HG02759 (cell line): ENCODE measurements around the gene TUT1.
"Not testable (repeated sequence)": the region's sequence is repeated elsewhere in the genome, so short reads cannot be mapped to it uniquely, and the experiment has no call there.

Source experiments
- ATAC-seq: cut with Tn5 transposase; IDR thresholded peaks from one replicate; pipeline ENCODE4 v1.9.1; 2021; ENCODE audit warnings: mild to moderate bottlenecking, moderate library complexity; ENCODE audit not compliant: unreplicated experiment

TUT1 gene

DNA sequence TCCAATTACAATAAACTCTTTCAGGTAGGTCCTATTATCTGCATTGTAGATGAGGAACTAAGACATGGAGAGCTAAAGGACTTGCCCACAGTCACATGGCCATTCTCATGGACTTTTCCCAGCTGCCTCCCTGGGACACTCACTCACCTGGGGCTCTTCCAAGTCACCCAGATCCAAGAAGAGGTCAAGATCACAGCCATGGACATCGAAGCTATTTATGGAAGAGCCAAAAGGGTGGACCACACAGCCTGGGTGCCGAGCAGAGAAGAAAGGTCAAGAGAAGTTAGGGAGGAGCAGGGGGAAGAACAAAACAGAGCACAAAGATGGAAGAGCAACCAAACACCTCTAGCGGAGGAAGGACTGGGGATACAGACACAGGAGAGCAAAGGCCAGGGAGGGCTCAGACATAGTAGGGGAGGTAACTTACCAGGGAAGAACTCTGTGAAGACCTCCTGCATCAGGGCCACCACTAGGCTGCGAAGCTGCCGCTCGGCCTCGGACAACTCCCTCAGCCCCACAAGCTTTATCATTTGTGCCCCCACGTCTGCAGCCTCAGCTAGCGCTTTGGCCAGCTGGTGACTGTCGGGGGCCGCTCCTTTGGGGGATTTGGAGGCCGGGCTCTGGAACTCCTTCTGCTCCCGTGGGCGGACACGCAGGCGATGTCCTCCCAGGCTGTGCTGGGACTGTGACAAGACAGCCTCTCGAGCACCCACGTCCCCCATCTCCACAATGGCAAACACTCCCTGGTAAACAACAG is 10.2 kb downstream of the TUT1 start:
- no peak for ATAC-seq

DNA sequence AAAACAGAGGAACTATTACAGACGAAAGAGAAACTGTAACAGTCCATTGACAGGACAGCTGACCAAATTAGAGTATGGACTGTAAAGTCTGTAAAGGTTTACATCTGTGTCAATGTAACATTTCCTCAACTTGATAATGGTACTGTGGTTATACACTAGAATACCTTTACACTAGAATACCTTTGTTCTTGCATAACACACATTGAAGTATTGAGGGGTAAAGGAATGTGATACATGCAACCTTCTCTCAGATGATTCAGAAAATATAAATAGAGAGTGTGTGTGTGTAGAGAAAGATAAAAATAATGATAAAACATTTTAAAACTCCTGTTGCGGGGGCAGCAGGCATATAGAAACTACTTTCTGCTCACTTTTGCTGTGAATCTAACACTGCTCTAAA is 12.1 kb downstream of the TUT1 start:
- ATAC-seq: no peak

DNA sequence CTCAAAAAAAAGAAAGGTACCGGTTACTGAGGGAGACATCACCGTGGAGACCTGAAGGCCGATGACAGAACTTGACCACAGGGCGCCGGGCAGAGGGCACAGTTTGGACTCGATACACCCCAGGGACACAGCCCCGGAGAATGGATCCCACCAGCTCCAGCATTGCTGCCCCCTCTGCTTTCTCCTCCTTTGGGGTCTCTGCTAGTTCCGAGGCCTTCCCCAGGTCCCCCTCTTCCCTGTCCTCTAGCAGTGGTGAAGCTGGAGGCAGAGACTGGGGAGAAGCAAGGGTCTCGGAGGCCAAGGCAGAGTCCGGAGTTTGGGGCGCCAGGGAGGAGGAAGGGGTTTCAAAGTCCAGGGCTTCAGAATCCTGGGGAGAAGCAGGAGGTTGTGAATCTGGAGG is 12.8 kb downstream of the TUT1 start:
- no peak for ATAC-seq

DNA sequence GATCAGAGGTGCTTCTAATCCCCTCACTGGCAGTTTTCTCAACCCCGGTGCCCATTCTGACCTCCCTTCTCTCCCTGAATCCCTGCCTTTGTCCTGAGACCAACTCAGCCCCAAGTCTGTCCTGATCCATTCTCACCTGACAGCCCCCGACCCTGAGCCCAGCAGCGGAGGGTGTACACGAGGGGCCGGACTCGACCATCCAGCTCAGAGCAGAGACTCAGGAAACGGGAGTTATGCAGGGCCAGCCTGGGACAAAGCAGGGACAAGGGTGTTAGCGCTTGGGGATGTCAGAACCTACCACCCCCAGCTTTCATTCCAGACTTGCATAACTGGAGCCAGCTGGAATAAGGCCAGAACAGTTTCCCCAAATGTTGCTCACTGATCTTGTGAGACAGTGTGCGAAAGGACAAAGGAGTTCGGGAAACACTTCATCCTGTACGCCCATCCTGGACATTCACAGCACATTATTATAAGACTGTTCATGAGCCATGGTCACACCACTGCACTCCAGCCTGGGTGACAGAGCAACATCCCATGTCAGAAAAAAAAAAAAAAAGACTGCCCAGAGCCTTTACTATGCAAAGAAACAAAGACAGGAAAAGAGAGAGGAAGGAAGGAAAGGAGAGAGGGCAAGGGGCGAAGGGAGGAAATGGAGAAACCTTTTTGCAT is 14.1 kb downstream of the TUT1 start:
- ATAC-seq: no peak

DNA sequence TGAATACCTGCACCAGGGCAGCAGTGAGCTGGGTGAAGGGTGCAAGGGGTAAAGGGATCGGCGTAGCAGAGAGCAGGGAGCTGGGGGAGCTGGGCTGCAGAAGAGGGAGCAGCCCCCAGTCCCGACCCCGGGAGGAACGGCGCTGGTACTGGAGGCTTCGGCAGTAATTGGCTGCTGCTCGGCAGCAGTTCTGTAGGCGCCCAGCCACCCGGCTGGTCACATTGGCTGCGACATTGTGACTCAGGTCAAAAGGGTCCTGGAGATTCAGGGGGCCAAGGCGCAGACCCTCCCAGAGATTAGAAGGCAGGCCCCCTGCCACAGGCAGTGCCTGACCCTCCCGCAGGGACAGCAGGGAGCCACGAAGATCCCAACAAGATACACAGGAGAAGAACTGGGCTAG is 15.5 kb downstream of the TUT1 start:
- no peak for ATAC-seq

DNA sequence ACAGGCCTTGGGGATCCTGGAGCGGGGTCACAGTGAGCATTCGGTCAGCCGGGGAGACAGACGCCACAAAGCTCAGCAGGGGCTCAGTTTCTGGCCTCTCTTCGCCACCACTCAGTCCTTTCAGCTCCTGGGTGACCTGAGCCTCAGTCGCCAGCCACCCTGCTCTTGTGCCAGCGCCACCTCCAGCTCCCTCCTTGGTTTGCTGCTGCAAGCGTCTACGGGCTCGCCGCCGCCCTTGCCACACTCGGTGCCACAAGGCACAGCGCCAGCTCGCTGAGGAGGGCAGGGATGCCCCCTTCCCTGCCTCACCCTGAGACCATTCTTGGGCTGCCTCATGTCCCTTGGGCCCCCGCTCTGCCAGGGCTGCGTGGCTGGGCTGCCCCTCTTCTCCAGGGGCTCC is 16.2 kb downstream of the TUT1 start:
- ATAC-seq: no peak

DNA sequence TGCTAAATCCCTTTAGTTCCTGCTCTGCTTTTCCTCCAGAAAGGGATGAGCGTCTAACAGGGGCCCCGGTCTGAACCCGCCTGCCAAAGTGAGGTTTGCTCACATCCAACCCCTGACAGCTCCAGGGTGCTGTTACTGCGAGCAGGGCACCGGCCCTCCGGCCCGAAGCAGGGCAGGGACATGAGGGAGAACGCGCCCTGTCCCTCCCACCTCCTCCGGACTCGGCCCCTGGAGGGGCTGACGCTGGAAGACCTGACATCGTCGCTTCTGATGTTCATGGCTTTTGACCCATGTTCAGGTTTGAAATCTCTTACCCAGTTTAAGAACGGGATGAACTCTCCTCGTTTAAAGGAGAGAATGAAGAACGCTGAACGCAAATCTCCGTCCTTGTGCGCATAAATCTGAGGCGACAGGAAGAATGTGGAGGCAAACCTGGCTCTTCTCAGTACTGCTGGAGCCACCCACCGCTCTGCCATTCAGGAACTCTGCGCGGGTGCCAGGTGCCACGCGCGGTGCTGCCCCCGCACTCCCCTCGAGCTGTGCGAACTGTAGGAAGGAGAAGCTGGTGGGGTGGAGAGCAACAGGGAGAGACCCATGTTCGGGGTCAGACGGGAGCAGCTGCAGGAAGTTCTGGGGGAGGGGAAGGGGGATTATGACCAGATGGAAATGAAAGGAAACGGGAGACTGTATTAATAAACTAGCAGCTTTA is 16.8 kb downstream of the TUT1 start:
- peak; percentile 1 for ATAC-seq

DNA sequence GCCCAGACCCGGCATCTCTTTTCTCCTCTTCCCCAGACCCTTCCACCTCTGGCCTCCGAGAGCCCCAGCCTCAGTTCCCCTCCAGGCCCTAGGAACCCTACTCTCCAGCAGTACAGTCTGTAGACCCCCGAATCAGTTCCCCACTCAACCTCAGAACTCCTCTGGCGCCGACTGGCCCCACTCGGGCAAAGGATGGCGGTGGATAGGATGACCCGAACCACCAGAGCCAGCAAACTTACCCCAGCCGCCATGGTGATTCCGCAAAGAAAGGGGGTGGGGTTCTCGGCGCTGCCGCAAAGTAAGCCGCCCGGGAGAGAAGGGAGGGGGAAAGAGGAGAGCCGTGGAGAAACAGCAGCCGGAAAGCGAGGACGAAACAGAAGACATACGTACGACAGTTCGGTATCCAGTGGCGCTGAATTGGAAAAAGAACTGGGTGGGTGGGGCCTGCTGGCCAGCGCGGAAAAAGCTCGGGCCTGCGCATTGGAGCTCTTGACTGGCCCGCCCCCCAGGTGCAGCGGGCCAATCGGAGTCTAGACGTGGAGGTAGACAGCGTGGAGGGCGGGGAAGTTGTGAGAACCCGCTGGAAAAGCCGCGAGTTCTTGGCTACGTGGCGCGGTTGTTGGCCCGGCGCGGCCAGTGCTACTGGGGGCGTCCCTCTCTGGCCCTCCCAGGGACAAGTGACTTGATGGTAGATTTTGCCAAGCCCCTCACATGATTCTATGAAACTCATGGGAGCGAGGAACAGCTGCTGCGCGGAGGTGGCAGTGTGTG is 17.5 kb downstream of the TUT1 start, which contains the start of gene EEF1G:
TSS of gene EEF1G (minus strand) at position 300 of the 771 bp plus-strand sequence. CDS start at position 251, 49 bp downstream.
- ATAC-seq: peak; percentile 90

DNA sequence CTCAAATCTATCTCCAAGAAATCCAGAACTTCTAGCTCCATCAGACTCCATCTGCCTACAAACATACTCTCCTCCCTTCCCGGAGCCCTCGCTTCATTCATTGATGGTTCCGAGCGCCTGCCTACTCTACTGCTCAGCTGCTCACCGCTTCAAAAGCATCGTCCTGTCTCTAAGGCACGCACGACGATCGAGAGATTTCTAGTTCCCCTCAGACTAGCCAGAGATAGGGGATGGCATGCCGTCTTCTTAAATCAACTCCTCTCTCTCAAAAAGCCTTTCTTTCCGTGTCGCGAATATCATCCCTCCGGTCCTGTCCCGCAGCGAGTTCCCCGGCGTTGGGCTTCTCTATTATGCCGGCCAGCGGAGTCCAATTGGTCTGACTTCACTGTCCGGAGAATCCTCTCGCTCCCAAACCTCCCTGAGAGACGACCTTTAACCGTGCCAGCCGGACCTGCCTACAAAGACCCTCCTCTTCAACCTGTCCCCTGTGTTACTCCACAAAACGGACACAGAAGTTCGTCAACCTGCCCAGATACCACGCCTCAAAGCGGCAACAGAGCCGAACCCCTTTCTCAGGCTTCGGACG is 18.2 kb downstream of the TUT1 start:
- no peak for ATAC-seq

DNA sequence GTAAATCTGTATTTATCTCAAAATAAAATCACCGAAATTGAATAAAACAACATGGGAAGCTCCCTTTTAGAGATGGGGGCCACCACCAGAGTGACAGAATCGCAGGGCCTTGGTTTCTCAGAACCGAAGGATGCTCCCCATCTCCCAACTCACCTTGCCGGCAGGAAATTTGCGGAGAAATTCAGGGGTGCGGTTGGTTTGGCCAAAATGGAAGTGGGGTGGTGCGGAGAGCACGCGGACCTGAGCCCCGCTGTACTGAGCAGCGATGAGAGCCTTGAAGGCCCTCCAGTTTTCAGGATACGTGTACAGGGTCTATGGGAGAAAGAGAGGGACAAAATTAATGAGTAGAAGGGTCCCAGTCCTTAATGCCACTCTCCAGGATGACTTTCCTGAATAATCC is 18.9 kb downstream of the TUT1 start:
- no peak for ATAC-seq

DNA sequence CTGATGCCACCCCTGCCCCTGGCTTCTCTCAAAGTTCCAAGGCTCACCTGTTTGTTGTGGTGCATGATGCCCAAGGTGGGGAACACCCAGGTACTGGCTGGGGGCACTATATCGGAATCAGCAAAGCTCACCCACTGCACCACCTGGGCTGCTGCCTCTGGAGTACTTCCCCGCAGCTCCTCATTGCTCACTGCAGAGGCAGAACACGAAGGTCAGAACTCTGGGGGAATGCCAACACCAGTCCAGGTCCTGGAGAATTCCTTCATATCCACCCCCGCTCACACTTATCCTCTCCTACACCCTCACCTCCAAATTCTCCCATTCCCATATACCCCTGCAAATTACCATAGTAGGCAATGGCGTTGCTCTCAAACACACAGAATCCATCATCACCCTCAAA is 19.8 kb downstream of the TUT1 start:
- ATAC-seq: not testable (repeated sequence)

DNA sequence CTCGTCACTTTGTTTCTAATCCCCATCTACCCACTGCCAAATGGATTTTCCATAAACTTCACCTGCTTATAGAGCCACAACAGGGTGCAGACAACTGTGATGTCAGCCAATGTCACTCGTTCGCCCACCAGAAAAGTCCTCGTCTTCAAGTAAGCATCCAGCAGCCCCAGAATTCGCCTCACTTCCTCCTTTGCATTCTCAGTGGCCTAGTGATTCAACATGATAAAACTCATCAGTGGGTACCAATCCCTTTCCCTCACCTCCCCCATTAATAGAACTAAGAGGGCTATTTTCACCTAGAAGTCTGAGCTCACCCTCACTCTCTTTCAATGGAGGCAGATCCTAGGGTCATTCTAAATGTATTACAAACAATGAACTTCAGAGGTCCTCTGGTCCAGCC is 20.4 kb downstream of the TUT1 start:
- ATAC-seq: not testable (repeated sequence)

DNA sequence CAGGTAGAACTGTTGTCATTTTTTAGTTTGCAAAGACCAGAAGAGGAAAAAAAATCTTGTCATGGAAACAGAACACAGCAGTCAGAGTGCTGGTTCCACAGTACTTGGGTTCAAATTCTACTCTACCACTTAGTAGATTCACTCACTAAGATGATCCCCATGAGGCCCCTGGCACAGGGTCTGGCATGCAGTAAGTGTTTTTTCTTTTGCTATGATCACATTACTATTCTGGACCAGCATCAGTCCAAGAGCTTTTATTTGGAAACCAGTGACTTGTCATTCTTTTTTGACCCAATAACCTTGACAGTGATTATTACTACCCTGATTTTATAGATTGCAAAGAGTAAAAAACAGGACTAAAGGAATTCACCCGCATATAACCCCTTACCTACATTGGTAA is 21.7 kb downstream of the TUT1 start:
- ATAC-seq: no peak

DNA sequence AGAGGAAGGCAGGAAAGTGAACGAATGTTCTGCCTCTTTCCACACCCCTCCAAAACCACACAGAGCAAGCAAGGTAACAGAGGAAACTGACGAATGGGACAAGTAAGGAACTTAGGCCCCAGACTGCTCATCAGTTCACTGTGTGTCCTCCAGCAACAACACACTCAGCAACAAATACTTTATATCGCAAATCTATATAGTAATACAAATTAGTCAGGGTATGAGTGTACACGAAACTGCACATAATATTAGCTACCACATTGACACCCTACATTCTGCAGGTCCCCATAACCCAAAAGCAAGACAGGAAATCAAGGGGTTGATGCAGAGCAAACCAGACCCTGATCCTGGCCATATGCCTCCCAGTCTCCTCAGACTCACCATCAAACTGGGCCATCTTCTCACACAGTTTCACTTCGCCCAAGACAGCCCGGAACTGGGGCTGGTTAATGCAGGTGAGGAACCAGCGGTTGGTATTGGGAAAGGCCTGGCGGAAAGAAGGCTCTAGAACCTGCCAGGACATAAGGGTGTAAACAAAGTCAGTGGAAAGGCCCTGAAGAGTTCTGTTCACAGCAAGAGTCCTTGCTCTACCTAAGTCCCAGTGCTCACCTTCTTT is 24.2 kb downstream of the TUT1 start:
- ATAC-seq: no peak

DNA sequence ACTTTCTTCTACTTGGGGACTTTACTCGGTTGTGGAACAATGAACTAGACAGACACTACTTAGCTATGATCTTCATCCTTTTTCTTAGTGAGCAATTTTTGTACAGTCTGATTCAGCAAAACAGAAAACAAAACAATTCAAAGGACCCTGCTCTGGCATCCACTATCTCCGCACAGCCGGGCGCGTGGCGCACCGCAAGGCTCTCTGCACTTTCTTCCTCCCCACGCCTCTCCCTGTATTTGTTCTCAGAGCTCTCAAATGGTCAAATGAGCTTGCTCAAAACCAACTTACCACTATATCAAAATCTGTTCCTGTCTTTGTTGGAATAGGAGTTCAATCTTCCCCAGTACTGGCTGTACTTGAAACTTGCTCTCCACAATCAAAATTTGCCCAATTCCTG is 25.1 kb downstream of the TUT1 start:
- no peak for ATAC-seq

DNA sequence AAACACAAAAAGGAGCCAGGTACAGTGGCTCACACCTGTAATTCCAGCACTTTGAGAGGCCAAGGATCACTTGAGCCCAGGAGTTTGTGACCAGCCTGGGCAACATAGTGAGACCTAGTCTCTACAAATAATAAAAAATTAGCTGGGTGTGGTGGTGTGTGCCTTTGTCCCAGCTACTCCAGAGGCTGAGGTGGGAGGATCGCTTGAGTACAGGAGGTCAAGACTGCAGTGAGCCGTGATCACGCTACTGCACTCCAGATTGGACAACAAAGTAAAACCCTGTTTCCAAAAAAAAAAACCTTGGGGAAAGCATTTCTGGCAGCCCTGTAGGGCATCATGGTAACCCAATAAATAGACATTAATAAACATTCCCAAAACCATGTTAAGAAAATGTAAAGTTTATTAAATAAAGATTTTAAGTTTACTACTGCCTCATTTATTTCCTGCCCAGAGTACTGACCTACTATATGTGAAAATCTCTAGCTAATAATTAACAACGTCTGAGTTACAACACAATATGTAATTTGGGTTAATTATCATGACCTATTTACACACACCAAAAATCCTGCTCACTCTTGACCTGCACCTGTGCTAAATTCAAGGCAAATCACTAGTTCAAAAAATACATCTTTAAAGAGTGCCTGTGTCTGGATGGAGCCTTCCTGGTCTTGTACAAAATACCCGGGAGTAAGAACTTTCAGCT is 26.1 kb downstream of the TUT1 start:
- no peak for ATAC-seq

DNA sequence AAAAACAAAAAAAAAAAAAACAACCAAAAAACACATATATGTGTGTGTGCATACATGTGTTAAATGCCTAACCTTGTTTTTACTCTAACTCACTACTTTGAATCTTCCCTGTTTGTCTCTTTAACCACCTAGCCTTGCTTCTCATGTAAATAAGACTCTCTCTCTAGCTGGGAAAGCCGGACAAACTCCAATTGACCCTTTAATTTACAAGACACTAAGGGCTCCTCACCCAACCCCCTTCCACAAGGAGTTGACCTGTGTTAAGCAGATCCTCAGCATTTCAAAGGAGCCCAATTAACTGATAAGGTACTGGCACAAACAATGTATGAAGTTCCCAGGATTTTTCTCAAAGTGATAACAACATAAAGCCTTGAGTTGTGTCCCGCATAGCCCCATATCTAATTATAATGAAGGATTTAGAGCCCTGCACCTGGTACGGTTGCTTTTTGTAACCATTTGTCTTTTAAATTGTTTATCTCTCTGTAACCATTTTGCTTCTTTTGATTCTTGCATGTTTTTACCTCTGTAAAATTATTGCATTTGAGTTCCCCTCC is 29.6 kb downstream of the TUT1 start:
- ATAC-seq: not testable (repeated sequence)

DNA sequence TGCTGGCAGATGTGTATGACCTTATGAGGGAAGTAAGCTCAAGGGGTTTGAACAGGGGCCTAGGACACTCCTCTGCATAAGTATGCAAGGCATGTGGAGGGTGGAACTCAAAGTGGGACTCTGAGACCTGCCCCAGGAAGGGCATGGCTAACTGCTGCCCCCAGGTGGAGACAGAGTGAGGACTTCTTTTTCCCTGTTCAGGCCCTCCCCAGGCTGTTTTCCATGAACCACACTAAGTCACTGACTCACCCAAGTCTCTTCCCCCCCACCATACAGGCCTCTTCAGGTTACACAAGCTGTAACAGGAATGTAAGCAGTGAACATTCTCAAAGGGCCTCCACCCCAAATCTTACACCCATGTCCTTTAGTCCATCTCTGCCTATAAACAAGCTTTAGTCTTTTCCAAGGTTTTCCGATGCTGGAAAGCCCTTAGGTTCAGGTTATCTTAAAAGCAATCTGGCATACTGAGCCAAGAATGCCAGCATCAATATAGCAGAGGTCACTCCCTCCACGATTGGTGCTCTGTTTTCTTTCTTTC is 30.7 kb downstream of the TUT1 start:
- ATAC-seq: no peak

DNA sequence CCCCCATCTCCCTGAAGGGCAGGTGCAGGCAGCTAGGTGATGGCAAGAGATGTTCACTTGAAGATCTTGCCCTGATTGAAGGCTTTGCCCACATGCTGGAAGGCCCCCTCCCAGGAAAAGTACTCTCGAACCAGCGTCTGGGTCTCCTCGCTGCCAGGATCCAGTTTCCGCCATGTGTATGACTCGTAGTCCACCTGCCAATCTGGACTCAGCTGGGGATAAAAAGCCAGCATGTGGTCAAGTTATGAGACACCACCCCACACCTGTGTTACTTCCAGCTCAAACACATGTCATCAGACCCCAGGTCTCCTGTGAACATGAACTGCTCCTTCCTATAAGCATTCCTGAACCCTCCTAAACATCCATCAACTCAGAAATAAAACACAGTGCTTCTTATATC is 31.7 kb downstream of the TUT1 start:
- ATAC-seq: not testable (repeated sequence)
